H1 (cell line): Measurements from ENCODE around the gene HNRNPDL. TPM values are rescaled to one million over a fixed set of nuclear protein-coding genes. Genes with fewer than 3 reads are reported as not detected.

ENCODE experiments used
- CTCF ChIA-PET: fragments of 300-600 bp; sonication (Branson Sonifier 250); formaldehyde crosslinking; loops from one replicate; lab custom pipeline; 2021; ENCODE audit not compliant: partially characterized antibody; lab: Charles Lee
- POLR2A ChIA-PET: fragments of 300-600 bp; sonication (Branson Sonifier 250); formaldehyde crosslinking; loops from one replicate; lab custom pipeline; 2021; ENCODE audit warnings: inconsistent platforms; ENCODE audit not compliant: partially characterized antibody; lab: Charles Lee
- DNase-seq, 2 experiments: peaks; one replicate each; pipeline versions ENCODE4 v3.0.0 to v3.0.0-alpha.2; 2010 to 2022; ENCODE audit warnings: low spot score in 2 of 2, low read depth in 1 of 2, mixed read lengths in 1 of 2
- FAIRE-seq: peaks from 2 replicates; lab custom pipeline; 2011; peaks lifted over from hg19 to GRCh38; lab: Jason Lieb, UNC
- H2AFZ ChIP-seq: 2 replicates; pipeline ENCODE4 v1.8.1; 2012; ENCODE audit warnings: low read length, inconsistent platforms
- H2AK5ac ChIP-seq: 2 replicates; pipeline ENCODE4 v1.6.1; 2013; ENCODE audit warnings: low read depth, low read length
- H2BK120ac ChIP-seq: replicated peaks from 2 replicates; pipeline ENCODE3; 2013; ENCODE audit warnings: low read depth, low read length, inconsistent platforms
- H2BK12ac ChIP-seq: 2 replicates; pipeline ENCODE4 v1.6.1; 2013; ENCODE audit warnings: low read depth, low read length
- H2BK15ac ChIP-seq: 2 replicates; pipeline ENCODE4 v1.6.1; 2013; ENCODE audit warnings: low read length
- H2BK20ac ChIP-seq: 2 replicates; pipeline ENCODE4 v1.6.1; 2013; ENCODE audit warnings: low read length
- H2BK5ac ChIP-seq: 2 replicates; pipeline ENCODE4 v1.6.1; 2013; ENCODE audit warnings: low read depth, low read length
- H3K14ac ChIP-seq: 2 replicates; pipeline ENCODE4 v1.6.1; 2013; ENCODE audit warnings: inconsistent platforms; ENCODE audit not compliant: insufficient read length
- H3K18ac ChIP-seq: 2 replicates; pipeline ENCODE4 v1.6.1; 2013; ENCODE audit warnings: low read length; ENCODE audit errors: extremely low read depth
- H3K23ac ChIP-seq: 2 replicates; pipeline ENCODE4 v1.6.1; 2013; ENCODE audit warnings: inconsistent platforms; ENCODE audit not compliant: insufficient read length
- H3K23me2 ChIP-seq: 2 replicates; pipeline ENCODE4 v1.6.1; 2013; ENCODE audit warnings: low read depth, low read length
- H3K27ac ChIP-seq: 2 replicates; pipeline ENCODE4 v1.6.1; 2011; ENCODE audit warnings: low read depth, low read length, inconsistent platforms
- H3K27me3 ChIP-seq, 4 experiments: replicated peaks in 1 of 4; 1 replicate in 1 of 4; 2 replicates in 3 of 4; pipeline versions ENCODE4 v1.6.1 to v1.8.1; 2011 to 2013; ENCODE audit warnings: low read length in 3 of 4, mild to moderate bottlenecking in 3 of 4, inconsistent platforms in 2 of 4, mixed read lengths in 2 of 4, moderate library complexity in 1 of 4; ENCODE audit not compliant: control insufficient read depth in 3 of 4, insufficient read depth in 3 of 4; ENCODE audit errors: extremely low read depth in 1 of 4
- H3K36me3 ChIP-seq, 4 experiments: 2 replicates each; pipeline versions ENCODE4 v1.6.1 to v1.8.1; 2011 to 2013; ENCODE audit warnings: mild to moderate bottlenecking in 4 of 4, low read length in 3 of 4, moderate library complexity in 2 of 4, control low read depth in 1 of 4, inconsistent platforms in 1 of 4; ENCODE audit not compliant: insufficient read depth in 4 of 4, control insufficient read depth in 2 of 4
- H3K4ac ChIP-seq: replicated peaks from 2 replicates; pipeline ENCODE3; 2013; ENCODE audit warnings: low read length, low read depth, mixed read lengths, inconsistent platforms; ENCODE audit not compliant: insufficient read length
- H3K4me1 ChIP-seq, 4 experiments: replicated peaks in 1 of 4; 1 replicate in 1 of 4; 2 replicates in 3 of 4; pipeline versions ENCODE4 v1.6.1 to v1.8.1; 2011 to 2013; ENCODE audit warnings: low read length in 3 of 4, inconsistent platforms in 2 of 4, mixed read lengths in 1 of 4; ENCODE audit not compliant: insufficient read depth in 4 of 4, control insufficient read depth in 3 of 4
- H3K4me2 ChIP-seq, 2 experiments: 2 replicates each; pipeline versions ENCODE4 v1.6.1 to v1.8.1; 2011 to 2013; ENCODE audit warnings: low read depth in 2 of 2, low read length in 2 of 2, control low read depth in 1 of 2, inconsistent platforms in 1 of 2, mild to moderate bottlenecking in 1 of 2; ENCODE audit not compliant: insufficient read depth in 1 of 2
- H3K4me3 ChIP-seq, 4 experiments: fragments of 200-600, 300-600 bp in 1 of 4; sonication (generic), shearing (Covaris generic), sonication (Bioruptor Twin) in 1 of 4; 2 replicates each; pipeline versions ENCODE4 v1.5.1 to v1.8.1; 2011 to 2016; ENCODE audit warnings: low read length in 4 of 4, low read depth in 3 of 4, control low read depth in 2 of 4, inconsistent platforms in 2 of 4, mild to moderate bottlenecking in 2 of 4, mixed read lengths in 1 of 4, moderate library complexity in 1 of 4; ENCODE audit not compliant: insufficient read depth in 2 of 4; ENCODE audit errors: extremely low read depth in 1 of 4
- H3K56ac ChIP-seq: replicated peaks from 2 replicates; pipeline ENCODE3; 2013; ENCODE audit warnings: low read depth, mild to moderate bottlenecking, mixed read lengths, low read length, inconsistent platforms; ENCODE audit not compliant: insufficient read length
- H3K79me1 ChIP-seq: 2 replicates; pipeline ENCODE4 v1.6.1; 2013; ENCODE audit warnings: low read depth, low read length, control low read depth
- H3K79me2 ChIP-seq, 2 experiments: 2 replicates each; pipeline versions ENCODE4 v1.6.1 to v1.8.1; 2012 to 2013; ENCODE audit warnings: low read length in 2 of 2, mild to moderate bottlenecking in 2 of 2, inconsistent platforms in 1 of 2; ENCODE audit not compliant: insufficient read depth in 2 of 2, control insufficient read depth in 1 of 2
- H3K9ac ChIP-seq, 4 experiments: replicated peaks in 1 of 4; 1 replicate in 1 of 4; 2 replicates in 3 of 4; pipeline versions ENCODE4 v1.6.1 to v1.8.1; 2011 to 2013; ENCODE audit warnings: low read depth in 3 of 4, low read length in 3 of 4, control low read depth in 2 of 4, mild to moderate bottlenecking in 2 of 4, moderate library complexity in 2 of 4, inconsistent platforms in 1 of 4; ENCODE audit errors: extremely low read depth in 1 of 4
- H3K9me3 ChIP-seq, 2 experiments: 2 replicates each; pipeline versions ENCODE4 v1.6.1 to v1.8.1; 2012 to 2013; ENCODE audit warnings: mild to moderate bottlenecking in 2 of 2, moderate library complexity in 2 of 2, control low read depth in 1 of 2, inconsistent platforms in 1 of 2, low read depth in 1 of 2, low read length in 1 of 2, mixed read lengths in 1 of 2; ENCODE audit not compliant: insufficient read depth in 2 of 2
- H4K20me1 ChIP-seq, 2 experiments: replicated peaks in 1 of 2; 2 replicates each; pipeline versions ENCODE3 to v1.8.1; 2011 to 2013; ENCODE audit warnings: inconsistent platforms in 2 of 2, low read length in 2 of 2, mild to moderate bottlenecking in 1 of 2; ENCODE audit not compliant: insufficient read depth in 2 of 2, control insufficient read depth in 1 of 2
- H4K5ac ChIP-seq: 2 replicates; pipeline ENCODE4 v1.6.1; 2013; ENCODE audit warnings: low read length, low read depth, mixed read lengths, inconsistent platforms; ENCODE audit not compliant: insufficient read length
- H4K8ac ChIP-seq: 2 replicates; pipeline ENCODE4 v1.8.0; 2013; ENCODE audit warnings: mild to moderate bottlenecking, moderate library complexity, low read length, inconsistent platforms; ENCODE audit not compliant: insufficient read depth; ENCODE audit errors: extremely low read depth
- H4K91ac ChIP-seq: replicated peaks from 2 replicates; pipeline ENCODE3; 2013; ENCODE audit warnings: low read length, mixed read lengths, inconsistent platforms; ENCODE audit not compliant: insufficient read length
- EGR1 ChIP-seq: IDR thresholded peaks from 2 replicates; pipeline ENCODE4 v1.6.1; 2011; ENCODE audit warnings: low read depth, low read length, borderline replicate concordance
- FOSL1 ChIP-seq: IDR thresholded peaks from 2 replicates; pipeline ENCODE4 v1.6.1; 2011; ENCODE audit warnings: mild to moderate bottlenecking, low read depth, low read length, moderate library complexity; ENCODE audit not compliant: insufficient read depth
- KDM5A ChIP-seq: fragments of 200-600 bp; IDR thresholded peaks from 2 replicates; pipeline ENCODE4 v1.7.1; 2012; ENCODE audit warnings: mild to moderate bottlenecking, low read length, inconsistent platforms, mixed read lengths
- POLR2A ChIP-seq, 2 experiments: IDR thresholded peaks; 1 replicate in 1 of 2; 2 replicates in 1 of 2; pipeline ENCODE4 v1.6.1; 2011; ENCODE audit warnings: low read depth in 2 of 2, low read length in 2 of 2, mild to moderate bottlenecking in 2 of 2; ENCODE audit errors: control extremely low read depth in 1 of 2
- RNF2 ChIP-seq: fragments of 200-900, 300-1000 bp; sonication (generic); IDR thresholded peaks from 2 replicates; pipeline ENCODE4 v1.7.1; 2016; ENCODE audit warnings: borderline replicate concordance, low read depth, mild to moderate bottlenecking, antibody characterized with exemption, low read length; ENCODE audit not compliant: poor library complexity, severe bottlenecking; ENCODE audit errors: missing control alignments
- RXRA ChIP-seq: IDR thresholded peaks from 2 replicates; pipeline ENCODE4 v1.6.1; 2011; ENCODE audit warnings: low read depth, mild to moderate bottlenecking, low read length, moderate library complexity; ENCODE audit not compliant: insufficient read depth
- SP4 ChIP-seq: IDR thresholded peaks from 2 replicates; pipeline ENCODE4 v1.6.1; 2012; ENCODE audit warnings: low read length, inconsistent platforms
- TAF1 ChIP-seq: IDR thresholded peaks from 2 replicates; pipeline ENCODE4 v1.6.1; 2011; ENCODE audit warnings: mild to moderate bottlenecking, low read depth, low read length
- TCF12 ChIP-seq: IDR thresholded peaks from 2 replicates; pipeline ENCODE4 v1.6.1; 2011; ENCODE audit warnings: low read depth, mild to moderate bottlenecking, low read length
- TEAD4 ChIP-seq: IDR thresholded peaks from 2 replicates; pipeline ENCODE4 v1.6.1; 2012; ENCODE audit warnings: low read depth, low read length, inconsistent platforms, mixed read lengths
- USF2 ChIP-seq: IDR thresholded peaks from 2 replicates; pipeline ENCODE4 v1.6.1; 2011; ENCODE audit warnings: low read length, improper control_type of control experiment
- ZNF274 ChIP-seq: IDR thresholded peaks from 2 replicates; pipeline ENCODE4 v1.7.0; 2012; ENCODE audit warnings: low read length, borderline replicate concordance; ENCODE audit errors: extremely low read depth
- WGBS, 2 experiments: shearing (Covaris generic) in 1 of 2; methylation state at CpG; one replicate each; pipeline versions ENCODE4 v1.1.6 to v1.1.7; 2013 to 2015; ENCODE audit warnings: low lambda C conversion rate in 2 of 2, mixed read lengths in 2 of 2, inconsistent platforms in 1 of 2, low coverage in 1 of 2, missing lambda C conversion rate in 1 of 2; ENCODE audit not compliant: insufficient replicate concordance in 2 of 2, insufficient coverage in 1 of 2, insufficient read length in 1 of 2; ENCODE audit errors: extremely low coverage in 1 of 2, missing lambda C conversion rate in 1 of 2; 5-methylcytosine and 5-hydroxymethylcytosine counted together
- polyA plus RNA-seq, 7 experiments: library from polyadenylated mRNA; depleted of rRNA in 3 of 7; stranded (reverse) in 5 of 7; unstranded in 2 of 7; fragments of >200 nt in 5 of 7; fragments of 200-250 nt in 2 of 7; gene quantifications; 1 replicate in 5 of 7; 2 replicates in 1 of 7; 4 replicates in 1 of 7; pipeline versions ENCODE4 v1.2.1 to v1.2.3, GENCODE V29; 2011 to 2013; ENCODE audit warnings: missing spikeins in 2 of 7, mixed read lengths in 2 of 7
- total RNA-seq: library from RNA; stranded (reverse); fragmentation: NEBNext Ultra II Directional; extraction: Animal tissue kit (Norgen Biotek cat#: 25700); gene quantifications from 2 replicates; pipeline ENCODE4 v1.2.1, GENCODE V29; 2021

Gene HNRNPDL
- total and polyA plus RNA-seq, 2 of the 8 experiments (the other 6 are each of a cell fraction or from before 2014, with no cell fraction given), result 197 to 411 TPM

GRCh38 chr4:82432596-82432995 is 2.3 kb upstream of the HNRNPDL start:
- Histone ChIP-seq H2BK15ac (no peak overlapping the region), H4K91ac (no peak overlapping the region), H3K14ac (no peak overlapping the region), H3K56ac (no peak overlapping the region), H3K9ac (no peak overlapping the region), H3K9me3 (no peaks in the 10 kb centered on the region), H2AK5ac (no peak overlapping the region), H3K79me1 (peaks cover 3% of the 10 kb centered on the region; the same call in 1 of the 2 replicates)
- CTCF ChIA-PET, result no interaction called here
- TF ChIP-seq ZNF274, result no peak
- TF ChIP-seq POLR2A (IDR thresholded peaks at IDR 0.05; ENCODE audit: control extremely low read depth in 1 of 2, low read depth in 2 of 2, low read length in 2 of 2), result no peak
- TF ChIP-seq TCF12, result no peak
- no peak for TF ChIP-seq USF2
- no peak for TF ChIP-seq RNF2
- TF ChIP-seq EGR1, result no peak
- TF ChIP-seq FOSL1, result no peak
- no peak for TF ChIP-seq KDM5A
- no peak for TF ChIP-seq TAF1
- TF ChIP-seq RXRA, result no peak
- TF ChIP-seq SP4, result no peak
- no peak for TF ChIP-seq TEAD4
- TF ChIP-seq, all 59 proteins: peak for 0
- FAIRE-seq (no peak), DNase-seq (no peak)
- Histone ChIP-seq H4K5ac (no peak overlapping the region), H4K8ac (no peak overlapping the region), H3K4me2 (peak overlapping the region; percentile 40 to 80), H3K27ac (no peak overlapping the region), H2AFZ (no peak overlapping the region), H3K79me2 (peaks cover 84 to 93% of the 10 kb centered on the region in 2 experiments), H2BK120ac (no peak overlapping the region), H3K36me3 (peaks cover 6 to 21% (median 9%) of the 10 kb centered on the region in 4 experiments), H3K18ac (no peak overlapping the region), H3K23me2 (peaks cover 3% of the 10 kb centered on the region), H2BK20ac (no peak overlapping the region), H2BK12ac (no peak overlapping the region), H3K4me3 (peak overlapping the region in 1 of 4 experiments; percentile 35; a peak in 2 of 8 replicates), H3K23ac (no peak overlapping the region), H2BK5ac (no peak overlapping the region), H3K4ac (no peak overlapping the region), H3K27me3 (no peaks in the 10 kb centered on the region), H4K20me1 (peaks cover 28 to 38% of the 10 kb centered on the region in 2 experiments), H3K4me1 (peaks cover 0 to 5% (median under 1%) of the 10 kb centered on the region in 4 experiments; a peak in 2 of 7 replicates)
- POLR2A ChIA-PET, result interaction anchor here (0.6 to 7.3 kb wide), 6 partner anchors 8 to 128 kb away, joined by 3 to 126 read pairs (median 14); no protein-coding TSS in a partner anchor
- WGBS, 2 experiments, result 85% methylated on average over 18 of the region's 18 CpGs; no CpG with 5 or more reads in 1 of the 2 experiments
